Choroid plexus epithelial cell (primary cell): ENCODE data around the gene KCNK5.

Experiments used
- DNase-seq: peaks from one replicate; pipeline ENCODE4 v3.0.0-alpha.2; 2010; ENCODE audit warnings: low read depth
- H3K4me3 ChIP-seq: 2 replicates; pipeline ENCODE4 v1.5.1; 2011; ENCODE audit warnings: low read depth, mild to moderate bottlenecking, control low read depth, low read length, moderate library complexity
- CTCF ChIP-seq: conservative IDR thresholded peaks from 2 replicates; pipeline ENCODE4 v1.5.1; 2011; ENCODE audit warnings: low read depth, mild to moderate bottlenecking, control low read depth, inconsistent platforms, low read length, moderate library complexity

The KCNK5 gene

GRCh38 chr6:39178804-39179203, 50.5 kb downstream of the KCNK5 start:
- no peak overlapping the region for H3K4me3 ChIP-seq
- no peak for TF ChIP-seq CTCF
- DNase-seq = no peak

- DNase-seq = no peak
- TF ChIP-seq CTCF = no peak
- no peak overlapping the region for H3K4me3 ChIP-seq
These were observed 51.0 kb downstream of the KCNK5 start for GRCh38 chr6:39178235-39178634.

- no peak overlapping the region for H3K4me3 ChIP-seq
- DNase-seq = no peak
These were observed 52.1 kb downstream of the KCNK5 start for GRCh38 chr6:39177130-39177529.

GRCh38 chr6:39173270-39173669, 56.0 kb downstream of the KCNK5 start:
- no peak overlapping the region for H3K4me3 ChIP-seq
- no peak for DNase-seq

More at GRCh38 chr6:39177130-39177529, 52.1 kb downstream of the KCNK5 start:
- TF ChIP-seq CTCF = no peak

GRCh38 chr6:39172377-39172757, 56.9 kb downstream of the KCNK5 start:
- TF ChIP-seq CTCF = no peak
- DNase-seq = no peak
- no peak overlapping the region for H3K4me3 ChIP-seq

More at GRCh38 chr6:39173270-39173669, 56.0 kb downstream of the KCNK5 start:
- TF ChIP-seq CTCF = no peak

GRCh38 chr6:39171489-39172376, 57.5 kb downstream of the KCNK5 start:
- H3K4me3 ChIP-seq = no peak overlapping the region
- TF ChIP-seq CTCF = no peak
- DNase-seq = no peak

- TF ChIP-seq CTCF = no peak
- H3K4me3 ChIP-seq = no peak overlapping the region
- DNase-seq = no peak
These were observed 58.4 kb downstream of the KCNK5 start for GRCh38 chr6:39170860-39171259.
